ENCODE results near the gene SEC24C.
"Not testable (repeated sequence)": the region's sequence is repeated elsewhere in the genome, so short reads cannot be mapped to it uniquely, and the experiment has no call there.

DNA sequence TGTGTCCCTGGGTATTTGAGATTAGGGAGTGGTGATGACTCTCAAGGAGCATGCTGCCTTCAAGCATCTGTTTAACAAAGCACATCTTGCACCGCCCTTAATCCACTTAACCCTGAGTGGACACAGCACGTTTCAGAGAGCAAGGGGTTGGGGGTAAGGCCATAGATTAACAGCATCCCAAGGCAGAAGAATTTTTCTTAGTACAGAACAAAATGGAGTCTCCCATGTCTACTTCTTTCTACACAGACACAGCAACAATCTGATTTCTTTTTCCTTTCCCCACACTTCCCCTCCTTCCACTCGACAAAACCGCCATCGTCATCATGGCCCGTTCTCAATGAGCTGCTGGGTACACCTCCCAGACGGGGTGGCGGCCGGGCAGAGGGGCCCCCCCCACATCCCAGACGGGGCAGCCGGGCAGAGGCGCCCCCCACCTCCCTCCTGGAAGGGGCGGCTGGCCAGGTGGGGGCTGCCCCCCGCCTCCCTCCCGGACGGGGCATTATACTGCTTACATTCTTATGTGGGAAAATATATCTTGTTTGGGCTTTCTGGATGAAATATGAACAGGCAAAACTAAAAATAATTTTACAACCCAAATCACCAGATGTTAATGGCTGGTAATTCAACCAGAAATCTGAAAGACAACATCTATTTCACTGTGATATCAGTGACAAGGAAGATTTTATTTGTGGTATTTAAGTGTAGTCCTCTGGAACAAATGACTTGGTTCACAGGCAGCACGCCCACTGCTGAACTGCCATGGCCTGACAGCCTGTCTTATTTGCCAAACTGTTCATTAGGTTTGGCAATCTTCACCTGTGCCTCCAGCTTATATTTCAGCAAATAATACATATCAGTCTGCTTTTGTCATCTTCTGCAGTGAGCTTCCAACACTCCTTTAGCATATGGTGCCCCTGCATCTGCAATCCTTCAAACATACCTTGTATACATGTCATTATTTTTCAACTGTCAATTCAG is 28.7 kb upstream of the SEC24C start:
- TF ChIP-seq CTCF, POLR2A, EP300 (IDR thresholded peaks at IDR 0.05): not testable (repeated sequence)
